Measurements from ENCODE around the gene SLC49A4.
A peak's percentile ranks its signal among the peaks of the same experiment; 100 is the strongest.

SLC49A4 gene

DNA sequence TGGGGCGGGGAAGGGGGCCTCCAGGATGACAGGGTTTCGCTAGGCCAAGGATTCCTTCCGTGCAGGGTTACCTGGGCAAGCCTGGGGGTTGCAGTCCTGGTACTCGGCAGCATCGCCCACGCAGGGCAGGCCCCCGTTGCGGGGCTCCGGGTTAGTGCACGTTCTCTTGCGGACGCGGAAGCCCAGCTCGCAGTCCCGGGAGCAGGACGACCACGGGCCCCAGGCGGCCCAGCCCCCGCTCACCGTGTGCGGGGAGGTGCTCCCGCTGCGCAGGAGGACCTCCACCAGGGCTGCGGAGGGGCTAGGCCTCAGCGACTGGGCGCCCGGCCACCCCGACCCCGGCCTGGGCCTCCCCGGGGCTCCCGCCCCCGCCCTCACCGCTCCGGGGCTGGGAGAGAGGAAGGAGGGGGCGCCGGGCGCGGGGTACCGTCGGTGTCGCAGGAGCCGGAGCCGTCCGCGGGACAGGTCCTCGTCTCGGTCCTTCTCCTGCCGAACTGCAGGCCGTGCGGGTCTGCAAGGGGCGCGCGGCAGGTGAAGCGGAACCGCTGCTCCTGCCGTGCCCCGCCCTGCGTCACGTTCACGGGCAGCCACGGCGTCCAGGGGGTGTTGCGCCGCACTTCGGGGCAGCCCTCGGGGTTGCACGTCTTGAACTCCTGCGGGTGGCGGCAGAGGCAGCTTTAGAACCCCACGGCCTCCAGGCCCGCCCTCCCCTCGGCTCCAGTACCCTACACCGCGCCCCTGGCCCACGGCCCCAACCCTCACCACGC is 118.1 kb downstream of the SLC49A4 start:
- peak; percentile 4 for DNase-seq

DNA sequence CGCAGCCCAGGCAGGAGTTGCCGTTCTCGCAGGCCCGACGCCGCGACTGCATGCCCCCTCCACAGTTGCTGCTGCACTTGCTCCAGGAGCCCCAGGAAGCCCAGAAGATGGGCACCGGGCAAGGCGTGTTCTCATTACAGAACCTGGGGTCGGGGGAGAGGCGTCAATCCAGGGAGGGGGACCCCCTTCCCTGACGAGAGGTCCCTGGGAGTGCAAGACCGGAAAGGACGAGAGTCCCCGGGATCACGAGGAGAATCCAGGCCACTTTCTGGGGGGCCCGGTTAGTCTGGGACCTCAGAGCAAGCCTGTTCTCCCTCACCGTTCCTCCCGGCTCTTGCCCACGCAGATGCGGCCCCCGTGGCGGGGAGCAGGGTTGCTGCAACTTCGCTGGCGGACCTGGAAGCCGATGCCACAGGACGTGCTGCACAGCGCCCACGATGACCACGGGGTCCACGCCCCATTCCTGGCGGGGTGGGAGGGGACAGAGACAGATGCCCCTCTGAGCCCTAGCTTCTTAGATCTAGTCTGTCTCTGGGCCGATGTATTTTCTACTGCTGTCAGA is 118.8 kb downstream of the SLC49A4 start:
- DNase-seq: peak; percentile 14

DNA sequence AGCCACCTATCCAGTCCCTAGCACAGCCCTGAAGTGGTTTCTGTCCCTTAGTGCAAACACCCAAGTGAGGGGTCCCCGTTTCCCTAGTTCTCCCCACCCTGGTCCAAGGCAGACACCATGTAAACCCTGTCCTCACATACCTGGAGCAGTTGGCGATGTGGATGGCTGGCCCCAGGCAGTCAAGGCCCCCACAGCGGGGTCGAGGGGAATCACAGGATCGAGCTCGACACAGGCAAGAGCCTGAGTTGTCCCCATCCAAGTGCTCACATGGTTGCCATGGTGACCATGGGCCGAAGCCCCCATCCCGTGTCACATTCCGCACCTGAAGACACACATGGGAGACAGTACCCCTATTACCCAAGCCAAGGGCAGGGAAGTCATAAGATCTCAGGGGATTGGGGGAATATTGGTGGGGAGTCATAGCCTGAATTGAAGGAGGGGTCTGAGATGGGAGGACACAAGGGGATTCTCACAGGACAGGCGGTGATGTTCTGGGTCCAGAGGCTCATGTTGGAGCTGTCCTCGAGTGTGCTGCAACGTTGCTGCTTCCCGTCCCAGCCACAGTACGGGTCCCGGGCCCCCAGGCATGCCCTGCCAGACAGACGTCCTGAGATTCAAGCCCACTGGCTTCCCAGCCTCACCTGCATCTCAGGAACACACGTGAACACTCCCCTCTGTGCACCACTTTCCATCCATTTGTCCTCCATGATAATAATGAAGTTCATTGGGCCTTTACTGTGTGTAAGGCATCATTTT is 120.6 kb downstream of the SLC49A4 start:
- DNase-seq: peak; percentile 7

DNA sequence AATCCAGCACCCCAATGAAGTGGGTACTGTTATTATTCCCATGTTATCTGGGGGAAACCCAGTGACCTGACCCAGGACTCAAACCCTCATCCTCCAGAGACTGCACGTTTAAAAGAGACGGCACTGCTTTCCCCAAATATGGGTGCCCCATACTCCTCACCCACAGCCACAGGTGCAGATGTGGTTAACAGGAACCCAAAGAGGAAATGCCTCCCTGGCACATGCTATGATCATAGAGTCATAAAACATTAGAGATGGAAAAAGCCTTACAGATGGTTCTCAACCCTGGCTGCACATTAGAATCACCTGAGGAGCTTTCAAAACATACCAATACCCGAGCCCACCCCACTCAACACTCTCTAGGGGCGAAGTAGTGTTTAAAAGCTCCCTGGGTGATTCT is 121.2 kb downstream of the SLC49A4 start:
- peak; percentile 7 for DNase-seq

DNA sequence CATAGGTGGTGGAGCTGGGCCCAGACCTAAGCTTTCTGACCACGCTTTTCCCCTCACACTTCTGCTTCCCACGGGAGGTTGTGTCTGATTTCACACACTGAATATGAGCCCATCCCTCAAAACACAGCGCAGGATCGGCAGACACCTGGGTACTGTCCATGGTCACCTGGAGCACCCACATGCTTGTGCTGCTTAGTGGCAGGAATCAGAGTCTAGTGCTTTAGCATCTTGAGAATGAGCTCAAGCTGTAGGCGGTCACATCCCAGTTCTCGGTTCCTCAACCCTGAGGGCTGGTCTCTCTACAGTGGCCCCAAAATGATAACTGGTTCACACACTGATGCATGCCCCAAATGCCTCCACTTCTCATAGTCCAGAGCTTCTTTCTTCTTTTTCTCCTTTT is 121.7 kb downstream of the SLC49A4 start:
- DNase-seq: peak; percentile 5

DNA sequence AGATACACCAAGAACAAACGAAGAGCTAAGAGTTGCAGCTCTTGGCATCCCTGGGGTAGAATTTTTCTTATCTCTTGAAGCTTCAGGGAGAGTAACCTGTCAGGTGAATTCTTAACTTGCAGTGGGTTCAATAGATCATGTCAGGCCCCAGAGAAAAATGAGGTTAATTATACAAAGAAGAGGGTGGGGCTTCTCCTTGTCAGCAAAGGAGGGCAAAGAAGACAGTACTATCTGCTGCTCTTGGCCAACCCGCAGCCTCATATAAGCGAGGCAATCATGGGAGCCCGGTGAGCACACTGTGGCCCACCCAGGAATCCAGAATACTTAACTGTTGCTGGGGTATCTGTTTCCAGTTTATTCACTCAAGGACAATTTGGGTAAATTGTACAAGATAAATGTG is 122.5 kb downstream of the SLC49A4 start:
- DNase-seq: peak; percentile 11

DNA sequence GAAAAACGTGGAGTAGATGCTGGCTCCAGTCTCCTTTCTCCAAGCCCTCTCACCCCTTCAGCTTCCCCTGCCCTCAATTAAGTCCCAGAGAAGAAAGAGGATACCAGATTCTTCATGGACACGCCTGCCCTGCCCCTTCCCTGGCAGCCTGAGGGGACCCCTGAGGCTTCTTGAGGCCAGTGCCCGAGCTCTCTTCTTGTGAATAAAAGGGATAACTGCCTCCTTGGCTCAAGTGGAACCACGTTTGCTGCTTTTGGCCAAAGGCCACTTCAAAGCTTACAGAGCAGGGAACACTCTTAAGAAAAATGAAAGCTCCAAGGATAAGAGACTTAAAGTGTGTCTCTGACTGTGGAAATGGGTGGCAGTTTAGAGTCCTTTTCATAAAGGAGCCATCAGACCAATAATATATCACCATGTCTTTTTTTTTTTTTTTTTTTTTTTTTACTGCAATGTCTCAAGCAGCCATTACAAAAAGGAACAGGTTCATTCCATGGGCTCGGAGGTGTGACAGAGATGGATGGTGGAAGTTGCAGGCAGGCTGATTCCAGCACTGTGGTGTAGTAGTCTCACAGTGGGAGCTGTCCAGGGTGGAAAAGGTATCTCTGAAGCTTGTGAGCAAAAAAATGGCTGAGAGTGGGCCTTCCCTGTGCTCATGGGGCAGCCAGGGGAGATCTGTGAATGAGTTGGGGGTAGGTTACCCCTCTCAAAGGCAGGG is 123.9 kb downstream of the SLC49A4 start:
- DNase-seq: peak; percentile 18

DNA sequence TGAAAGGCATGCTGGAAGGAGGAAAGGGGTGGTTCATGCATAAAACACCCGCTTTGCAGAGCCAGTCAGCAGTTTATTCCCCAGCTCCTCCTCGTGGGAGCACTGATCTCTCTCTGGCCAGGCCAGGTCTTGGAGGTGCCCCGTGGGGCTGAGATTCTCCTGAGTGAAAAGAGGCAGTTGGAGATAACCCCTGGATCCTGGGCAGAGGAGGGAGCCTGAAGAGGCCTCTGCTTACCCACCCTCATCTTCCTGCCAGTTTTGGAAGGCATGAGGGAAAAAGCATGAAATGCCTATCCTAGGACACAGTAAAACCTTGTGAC is 124.4 kb downstream of the SLC49A4 start:
- peak; percentile 15 for DNase-seq

DNA sequence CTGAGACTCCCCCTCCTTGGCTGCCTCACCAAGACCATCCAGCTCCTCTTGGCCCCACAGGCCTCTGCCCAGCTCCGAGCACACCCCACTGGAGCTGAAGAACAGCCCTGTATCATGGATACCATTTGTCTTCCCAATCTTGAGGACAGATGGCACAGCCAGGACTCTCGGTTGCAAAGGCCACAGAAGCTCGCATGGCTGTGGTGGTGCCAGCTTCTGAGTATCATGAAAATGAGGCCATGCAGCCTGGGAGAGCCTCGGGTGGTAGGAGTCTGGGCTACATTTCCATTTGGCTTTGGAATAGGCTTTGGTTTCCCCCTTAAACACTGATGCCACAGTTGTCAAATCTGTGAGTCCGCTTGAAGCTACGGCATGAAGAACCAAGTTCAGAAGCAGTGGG is 126.1 kb downstream of the SLC49A4 start:
- peak; percentile 4 for DNase-seq

DNA sequence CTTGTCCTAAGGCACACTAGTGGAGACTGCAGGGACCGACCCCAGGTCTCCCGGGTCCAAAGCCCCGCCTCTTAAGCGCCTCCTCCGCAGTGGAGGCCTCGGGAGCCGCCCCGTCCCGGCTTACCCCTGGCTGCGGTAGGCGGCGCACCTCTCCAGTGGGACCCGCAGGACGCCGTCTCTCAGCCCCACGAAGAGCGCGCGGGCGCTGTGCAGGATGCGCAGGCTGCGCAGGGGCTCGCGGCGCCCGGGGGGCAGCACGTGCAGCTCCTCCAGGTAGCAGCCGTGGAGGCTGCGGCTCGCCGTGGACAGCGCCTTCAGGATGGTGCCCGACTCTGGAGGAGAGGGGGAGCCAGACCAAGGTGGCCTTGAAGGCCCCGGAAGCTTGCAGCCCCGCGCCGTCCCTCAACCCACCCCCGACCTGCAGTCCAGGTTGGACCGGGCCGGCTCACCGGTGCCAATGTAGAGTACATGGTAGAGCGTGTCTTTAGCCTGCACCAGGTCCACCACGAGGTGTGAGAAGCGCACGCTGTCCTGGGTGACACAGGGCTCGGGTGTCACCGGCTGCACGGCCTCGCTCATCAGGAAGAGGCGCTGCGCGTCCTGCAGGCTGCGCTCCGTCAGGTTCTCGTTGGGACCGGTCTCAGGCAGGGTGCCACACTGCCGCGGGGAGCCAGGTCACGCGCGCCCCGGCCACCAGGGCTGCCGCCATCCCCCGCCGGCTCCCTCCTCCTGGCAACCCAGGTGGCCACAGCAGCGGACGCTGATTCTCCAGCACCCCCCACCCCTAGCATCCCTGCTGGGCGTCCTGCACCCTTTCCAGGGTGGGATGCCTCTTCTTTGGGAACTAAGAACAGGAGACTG is 127.2 kb downstream of the SLC49A4 start:
- DNase-seq: no peak

DNA sequence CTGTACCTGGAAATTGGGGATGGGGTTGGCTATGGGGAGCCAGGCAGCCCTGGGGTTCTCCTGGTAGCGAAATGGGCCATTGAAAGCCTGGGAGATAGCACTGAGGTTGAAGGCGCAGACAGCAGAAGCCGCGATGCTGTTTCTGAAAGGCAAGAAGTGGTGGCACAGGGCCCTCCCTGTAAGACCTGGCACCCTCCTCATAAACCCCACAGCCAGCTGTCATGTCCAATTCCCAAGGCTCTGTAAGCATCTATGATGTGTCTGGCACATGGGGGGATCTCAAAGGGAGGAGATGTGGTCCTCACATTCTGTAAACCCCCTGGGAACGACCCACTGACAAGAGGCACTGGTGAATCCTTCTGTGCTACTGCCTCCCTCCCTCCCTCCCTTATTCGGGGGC is 128.7 kb downstream of the SLC49A4 start:
- no peak for DNase-seq

DNA sequence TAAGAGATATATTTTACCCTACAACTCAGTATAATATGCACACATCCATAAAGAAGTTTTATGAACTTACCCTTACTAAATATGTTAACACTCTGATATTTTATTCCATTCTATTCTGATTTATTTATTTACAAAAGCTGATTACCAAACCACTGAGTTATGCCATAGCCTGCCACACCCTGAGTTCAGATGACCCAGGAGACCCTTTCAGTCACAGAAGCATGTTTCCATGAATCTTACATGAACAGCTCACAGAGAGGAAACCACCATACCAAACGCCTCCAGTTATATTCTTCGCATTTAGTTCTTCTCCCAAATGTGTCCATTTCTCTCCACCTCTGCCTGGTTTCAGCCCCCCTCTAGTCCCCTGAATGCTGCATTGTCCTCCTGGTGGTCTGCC is 129.2 kb downstream of the SLC49A4 start:
- no peak for DNase-seq

DNA sequence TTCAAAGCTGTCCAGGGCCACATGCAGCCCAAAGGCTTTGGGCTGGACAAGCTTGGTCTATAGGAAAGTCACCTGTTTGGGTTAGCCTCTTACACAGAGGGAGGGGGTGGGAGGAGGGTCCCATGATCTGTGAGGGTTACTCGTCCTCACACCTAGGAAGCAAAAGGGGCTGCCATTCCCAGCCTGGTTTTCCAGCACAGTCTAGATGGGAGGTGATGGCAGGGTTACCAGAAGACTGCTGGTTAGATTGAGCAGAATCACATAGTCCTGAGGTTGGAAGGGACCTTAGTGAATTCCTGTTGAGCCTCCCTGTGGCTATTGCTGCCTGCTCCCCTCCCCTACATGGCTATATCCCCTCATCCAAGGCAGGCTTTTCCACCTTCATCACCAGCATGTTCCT is 130.9 kb downstream of the SLC49A4 start:
- DNase-seq: no peak

DNA sequence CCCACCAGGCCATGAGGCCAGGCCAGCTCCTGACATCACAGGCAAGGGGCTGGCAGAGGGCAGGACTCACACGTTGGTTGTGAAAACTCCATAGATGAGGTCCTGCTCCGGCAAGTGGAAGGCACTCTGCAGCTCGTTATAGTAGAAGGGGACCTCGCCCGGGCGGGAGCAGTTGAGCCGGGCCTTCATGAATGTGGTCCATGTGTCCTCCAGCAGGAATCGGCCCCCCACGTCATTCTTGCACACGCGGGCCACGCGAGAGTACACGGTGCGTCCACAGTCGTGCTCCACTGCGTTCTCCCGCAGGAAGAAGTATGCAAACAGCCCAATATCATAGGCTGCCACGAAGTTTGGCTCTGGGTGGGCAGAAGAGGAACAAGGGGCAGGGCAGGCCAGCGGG is 131.5 kb downstream of the SLC49A4 start:
- no peak for DNase-seq

DNA sequence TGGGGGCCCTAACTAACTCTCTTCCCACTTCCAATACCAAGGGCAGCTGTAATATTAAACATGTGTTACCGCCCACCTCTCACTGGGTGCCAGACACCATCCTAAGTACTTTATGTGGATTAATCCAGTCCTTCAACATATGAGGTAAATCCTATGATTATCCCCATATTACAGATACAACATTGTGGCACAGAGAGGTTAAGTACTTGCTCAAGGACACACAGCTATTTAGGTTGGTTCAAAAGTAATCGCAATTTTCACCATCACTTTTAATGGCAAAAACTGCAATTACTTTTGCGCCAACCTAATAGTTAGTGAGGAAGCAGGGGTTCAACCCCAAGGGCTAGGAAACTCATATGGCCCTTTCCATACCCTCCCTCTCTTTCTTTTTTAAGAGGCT is 131.9 kb downstream of the SLC49A4 start:
- no peak for DNase-seq

DNA sequence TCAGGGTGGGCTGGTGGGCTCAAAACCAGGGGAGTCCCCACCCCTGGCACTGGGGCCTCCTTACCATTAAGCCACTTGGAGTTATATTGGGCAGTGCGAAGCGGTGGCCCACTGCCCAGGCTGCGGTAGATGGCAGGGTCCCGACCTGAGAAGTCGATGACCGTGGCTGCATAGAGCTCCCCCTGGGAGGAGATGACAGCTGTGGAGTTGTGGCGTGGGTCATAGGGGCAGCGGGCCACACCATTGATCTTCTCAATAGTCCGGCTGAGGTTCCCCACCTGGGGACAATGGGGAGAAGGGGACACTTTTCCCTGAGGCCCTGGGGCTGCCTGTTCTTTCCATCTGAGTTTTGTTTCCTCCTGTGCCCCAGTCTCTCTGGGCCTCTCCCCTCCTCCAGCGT is 132.9 kb downstream of the SLC49A4 start:
- no peak for DNase-seq

DNA sequence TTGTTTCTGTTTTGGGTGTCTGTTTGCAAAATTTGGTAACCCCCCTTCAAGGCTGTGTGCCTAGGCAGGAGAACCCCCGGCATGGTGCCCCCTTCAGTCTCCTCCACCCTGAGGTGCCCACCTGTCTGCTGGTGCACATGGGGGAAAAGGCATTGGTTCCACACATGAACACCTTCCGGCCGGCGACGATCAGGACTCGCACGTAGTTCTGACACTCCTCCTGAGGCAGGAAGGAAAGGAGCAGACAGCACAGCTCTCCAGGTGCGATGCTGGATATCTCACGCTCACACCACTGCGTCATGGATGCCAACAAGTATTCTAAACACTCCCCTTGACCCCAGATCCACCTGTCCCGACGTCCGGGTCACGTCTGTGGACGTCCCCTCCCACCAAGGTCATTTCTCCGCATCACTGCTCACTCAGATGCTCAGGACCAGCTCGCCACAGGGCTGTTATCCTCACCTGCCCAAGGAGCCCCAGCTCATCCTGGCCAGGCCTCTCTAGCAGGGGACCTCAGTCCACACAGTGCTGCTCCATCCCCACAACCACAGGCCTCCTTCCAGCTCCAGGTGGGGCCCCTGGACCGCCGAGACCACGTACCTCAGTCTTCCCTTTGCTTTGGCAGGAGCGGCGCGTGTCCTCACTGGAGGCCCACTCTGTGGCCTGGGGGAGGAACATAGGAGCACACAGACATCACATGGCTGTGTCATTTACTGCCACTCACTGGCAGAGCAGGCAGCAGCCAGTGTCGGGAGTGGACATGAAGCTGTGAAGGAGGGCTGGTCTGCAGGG is 133.7 kb downstream of the SLC49A4 start:
- DNase-seq: no peak

DNA sequence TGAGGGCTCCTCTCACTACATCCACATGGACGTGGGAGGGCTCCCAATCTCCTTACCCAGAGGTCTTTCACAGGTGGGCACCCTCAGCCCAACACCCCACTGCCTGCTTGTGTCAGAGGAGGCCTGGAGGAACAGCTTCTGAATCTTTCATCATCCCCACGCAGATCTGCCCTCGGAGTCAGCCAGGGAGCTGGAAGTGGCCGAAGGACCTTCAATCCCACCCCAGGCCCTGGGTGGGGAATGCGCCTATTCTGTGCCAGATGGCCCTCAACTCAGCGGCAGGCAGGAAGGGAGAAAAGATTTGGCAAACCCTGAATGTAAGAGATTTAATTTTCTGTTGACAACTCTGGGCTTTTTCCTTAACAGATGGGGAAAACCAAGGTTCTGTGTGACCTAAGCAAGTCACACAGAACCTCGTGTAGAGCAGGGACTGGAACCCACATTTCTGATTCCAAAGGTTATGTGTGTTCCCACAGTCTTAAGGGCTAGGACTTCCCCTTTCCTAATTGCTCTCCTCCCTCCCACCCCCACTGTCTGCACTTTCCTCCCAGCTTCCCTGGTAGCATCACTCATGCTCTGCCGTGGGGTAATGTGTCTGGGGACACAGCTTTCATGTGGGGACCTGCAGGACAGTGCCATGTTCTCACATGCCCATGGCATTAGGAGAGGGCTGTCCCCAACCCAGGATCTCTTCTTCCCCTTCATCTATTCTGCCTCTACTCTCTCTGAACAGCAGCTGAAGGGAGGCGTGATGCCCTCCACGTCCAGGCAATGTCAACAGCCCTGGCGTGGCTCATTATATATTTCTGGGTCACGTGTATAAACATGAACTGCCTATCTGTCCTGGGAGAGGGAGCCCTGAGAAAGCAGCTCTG is 134.6 kb downstream of the SLC49A4 start:
- no peak for DNase-seq

DNA sequence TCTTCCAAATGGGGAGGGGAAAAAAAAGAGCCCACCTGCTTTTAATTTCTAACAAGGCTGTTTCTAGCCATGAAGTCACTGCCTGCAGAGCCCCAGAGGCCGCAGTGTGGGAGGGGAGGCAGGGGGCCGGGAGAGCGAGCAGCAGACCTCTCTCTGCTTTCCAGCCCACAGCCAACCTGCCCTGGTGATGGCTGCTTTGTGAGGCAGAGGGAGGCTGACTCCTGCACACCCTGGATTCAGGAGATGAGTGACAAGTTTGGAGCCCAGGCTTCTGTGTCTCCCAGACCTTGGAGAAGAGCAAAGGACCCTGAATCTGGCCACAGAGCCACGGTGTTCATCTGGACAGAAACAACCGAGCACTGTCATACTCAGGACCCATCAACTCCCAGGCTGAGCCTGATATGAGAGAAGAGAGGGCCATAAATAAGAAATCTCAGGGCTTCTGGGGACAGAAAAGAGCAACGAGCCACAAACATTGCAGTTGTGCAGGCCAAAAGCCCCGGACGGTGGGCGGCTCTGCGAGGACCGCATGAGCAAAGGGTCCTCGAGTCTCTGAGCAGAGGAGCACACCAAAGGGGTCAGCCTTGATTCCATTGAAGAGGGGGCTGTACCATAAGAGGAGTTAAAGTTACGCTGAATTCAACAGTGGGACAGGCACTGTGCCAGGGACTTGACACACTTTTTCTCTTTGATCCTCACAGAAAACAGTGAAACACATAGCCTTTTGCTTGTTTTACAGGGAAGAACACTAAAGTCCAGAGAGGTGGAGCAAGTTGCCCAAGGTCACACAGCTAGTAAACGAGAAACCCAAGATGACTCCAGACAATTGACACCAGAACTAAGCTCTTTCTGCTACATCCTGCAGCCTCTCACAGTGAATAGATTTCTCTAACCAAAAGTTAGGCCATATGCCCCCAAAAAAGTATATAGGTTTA is 135.5 kb downstream of the SLC49A4 start:
- DNase-seq: no peak

Data from 8988T (cell line).